ENCODE data around the gene RESP18.
"Not testable (repeated sequence)": the region's sequence is repeated elsewhere in the genome, so short reads cannot be mapped to it uniquely, and the experiment has no call there.

RESP18 gene

DNA sequence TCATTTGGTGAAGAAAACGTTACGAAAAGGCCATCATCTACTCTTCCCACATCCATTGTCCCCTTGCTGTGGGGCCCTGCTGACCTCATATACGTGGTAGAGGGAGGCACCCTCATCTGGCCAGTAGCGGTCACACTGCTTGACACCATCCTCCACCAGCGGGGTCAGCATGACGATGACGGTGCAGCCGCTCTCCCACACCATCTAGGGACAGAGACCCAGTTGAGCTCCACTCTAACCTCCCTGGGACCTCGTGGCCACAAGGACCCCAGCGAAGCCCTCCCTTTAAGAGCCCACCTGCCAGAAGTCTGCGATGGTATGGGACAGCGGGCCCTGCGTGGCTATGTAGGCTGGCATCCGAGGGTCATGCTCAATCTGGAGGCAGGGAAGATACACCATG, 36.4 kb downstream of the RESP18 start:
- DNase-seq (ENCODE audit: low read depth, low spot score): no peak
- no peak overlapping the region for H3K4me3 ChIP-seq (ENCODE audit: low read length)

DNA sequence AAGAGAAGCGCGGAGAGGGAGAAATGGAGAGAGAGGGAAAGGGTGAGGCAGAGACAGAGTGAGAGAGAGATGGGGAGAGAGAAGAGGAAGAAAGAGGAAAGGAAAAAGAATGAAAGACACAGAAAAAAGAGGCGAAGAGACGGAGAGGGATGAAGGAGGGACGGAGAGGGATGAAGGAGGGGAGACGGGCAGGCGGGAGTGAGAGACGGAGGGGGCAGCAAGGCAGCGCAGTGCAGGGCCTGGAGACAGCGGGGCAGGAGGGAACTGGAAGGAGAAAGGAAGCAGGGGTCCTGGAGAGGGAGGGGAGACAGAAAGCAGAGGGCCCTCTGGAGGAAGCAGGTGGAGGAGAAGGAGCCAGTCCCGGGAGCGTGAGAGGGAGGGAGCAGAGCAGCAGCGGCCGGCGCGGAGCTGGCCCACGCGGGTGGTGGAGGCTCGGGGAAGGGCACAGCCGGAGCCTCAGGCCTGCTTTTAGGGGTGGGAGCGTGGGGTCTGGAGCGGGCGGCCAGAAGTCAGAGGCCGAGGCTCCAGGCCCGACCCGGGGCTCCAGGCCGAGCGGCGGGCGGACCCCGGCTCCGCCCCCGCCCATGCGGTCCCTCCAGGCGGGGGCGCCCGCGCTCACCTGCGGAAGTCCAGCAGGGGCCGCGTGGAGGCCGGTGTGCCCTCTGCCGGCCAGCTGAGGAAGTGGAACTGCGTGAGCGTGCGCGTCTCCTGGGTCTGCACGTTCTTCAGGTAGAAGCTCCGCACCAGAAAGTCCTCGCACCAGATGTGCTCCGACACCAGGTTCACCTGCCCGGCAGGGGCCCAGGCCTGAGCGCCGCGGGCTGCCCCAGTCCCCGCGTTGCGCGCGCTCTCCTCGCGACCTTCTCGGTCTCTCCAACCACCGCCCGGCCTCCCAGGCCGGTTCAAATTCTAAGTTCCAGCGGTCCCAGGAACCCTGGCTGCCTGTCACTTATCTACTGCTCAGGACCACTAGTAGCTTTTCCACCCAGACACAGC, 37.9 kb downstream of the RESP18 start:
- peak overlapping the region; percentile 52 for H3K4me3 ChIP-seq (ENCODE audit: low read length)
- peak; percentile 78 for DNase-seq (ENCODE audit: low read depth, low spot score)

DNA sequence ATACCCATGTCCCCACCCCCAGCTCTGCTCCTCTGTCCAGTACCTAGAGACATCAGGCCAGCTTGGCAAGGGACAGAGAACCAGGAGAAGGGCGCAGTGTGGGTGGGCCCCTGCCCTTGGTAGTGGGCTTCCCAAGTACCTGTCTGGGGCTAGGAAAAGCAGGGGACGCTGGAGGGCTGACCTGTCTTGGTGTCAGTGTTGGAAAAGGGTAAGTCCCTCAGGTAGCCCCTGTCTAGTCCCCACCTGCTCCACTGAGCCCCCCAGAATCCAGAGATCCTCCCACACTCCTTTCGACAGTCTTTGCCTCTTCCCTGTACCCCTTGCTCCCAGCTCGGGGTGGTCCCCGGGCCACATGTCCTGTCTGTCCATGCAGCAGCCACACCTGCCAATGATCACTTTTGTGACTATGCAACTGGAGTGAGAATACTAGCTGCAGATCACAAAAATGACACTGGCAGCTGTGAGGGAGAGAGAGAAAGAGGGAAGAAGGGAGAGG, 38.8 kb downstream of the RESP18 start:
- DNase-seq (ENCODE audit: low read depth, low spot score): no peak
- no peak overlapping the region for H3K4me3 ChIP-seq (ENCODE audit: low read length)

DNA sequence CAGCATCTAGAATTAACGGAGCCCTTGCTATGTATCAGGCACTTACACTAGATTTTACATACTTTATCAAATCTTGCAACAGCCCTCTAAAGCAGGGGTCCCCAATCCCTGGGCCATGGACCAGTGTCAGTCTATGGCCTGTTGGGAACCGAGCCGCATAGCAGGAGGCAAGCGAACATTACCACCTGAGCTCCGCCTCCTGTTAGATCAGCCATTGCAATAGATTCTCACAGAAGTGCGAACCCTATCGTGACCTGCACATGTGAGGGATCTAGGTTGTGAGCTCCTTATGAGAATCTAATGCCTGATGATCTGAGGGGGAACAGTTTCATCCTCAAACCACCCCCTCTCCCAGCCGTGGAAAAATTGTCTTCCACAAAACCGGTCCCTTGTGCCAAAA, 39.9 kb downstream of the RESP18 start:
- no peak for DNase-seq (ENCODE audit: low read depth, low spot score)
- no peak overlapping the region for H3K4me3 ChIP-seq (ENCODE audit: low read length)

DNA sequence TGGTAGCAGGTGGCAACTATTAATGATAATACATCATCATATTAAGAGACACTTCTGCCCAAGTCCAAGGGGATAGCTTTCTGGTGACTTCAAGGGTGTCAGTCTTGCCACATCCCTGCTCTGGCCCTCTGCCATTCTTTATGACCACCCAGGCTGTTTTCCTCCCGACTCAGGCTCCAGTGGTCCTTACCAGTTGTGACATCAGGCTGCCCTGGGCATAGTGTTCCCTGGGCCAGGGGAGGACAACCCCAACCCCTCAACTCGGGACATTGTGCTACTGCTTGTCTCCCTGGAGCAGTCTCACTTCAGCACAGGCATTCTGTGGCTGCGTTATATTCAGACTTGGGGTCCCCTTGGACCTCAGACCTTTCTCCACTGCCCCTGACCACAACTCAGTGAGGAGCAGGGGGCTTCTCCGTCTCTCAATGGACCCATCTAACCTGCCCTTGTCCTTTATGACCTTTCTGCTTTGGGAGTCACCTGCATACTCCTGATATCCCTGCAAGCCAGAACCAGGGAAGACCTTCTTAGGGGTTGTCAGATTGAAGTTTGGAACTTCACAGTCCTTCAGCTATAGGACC, 40.5 kb downstream of the RESP18 start:
- no peak for DNase-seq (ENCODE audit: low read depth, low spot score)
- no peak overlapping the region for H3K4me3 ChIP-seq (ENCODE audit: low read length)

DNA sequence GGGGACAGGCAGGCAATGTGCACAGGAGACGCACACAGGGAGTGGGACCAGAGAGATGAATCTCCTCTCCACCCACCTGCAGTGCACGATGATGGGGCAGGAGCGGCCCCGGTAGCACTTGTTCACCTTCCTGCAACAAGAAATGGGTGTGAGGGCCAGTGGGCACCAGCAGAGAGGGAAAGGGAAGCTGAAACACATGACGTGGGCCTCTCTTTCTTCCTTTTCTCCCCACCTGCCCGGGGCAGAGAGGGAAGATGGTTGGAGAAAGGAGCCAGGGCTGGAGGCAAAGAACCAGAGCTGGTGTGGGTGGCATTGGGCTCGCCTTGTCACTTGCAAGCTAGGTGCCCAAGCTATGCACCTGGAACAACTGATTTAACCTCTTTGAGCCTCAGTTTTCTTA, 41.1 kb downstream of the RESP18 start:
- H3K4me3 ChIP-seq (ENCODE audit: low read length): no peak overlapping the region
- no peak for DNase-seq (ENCODE audit: low read depth, low spot score)

DNA sequence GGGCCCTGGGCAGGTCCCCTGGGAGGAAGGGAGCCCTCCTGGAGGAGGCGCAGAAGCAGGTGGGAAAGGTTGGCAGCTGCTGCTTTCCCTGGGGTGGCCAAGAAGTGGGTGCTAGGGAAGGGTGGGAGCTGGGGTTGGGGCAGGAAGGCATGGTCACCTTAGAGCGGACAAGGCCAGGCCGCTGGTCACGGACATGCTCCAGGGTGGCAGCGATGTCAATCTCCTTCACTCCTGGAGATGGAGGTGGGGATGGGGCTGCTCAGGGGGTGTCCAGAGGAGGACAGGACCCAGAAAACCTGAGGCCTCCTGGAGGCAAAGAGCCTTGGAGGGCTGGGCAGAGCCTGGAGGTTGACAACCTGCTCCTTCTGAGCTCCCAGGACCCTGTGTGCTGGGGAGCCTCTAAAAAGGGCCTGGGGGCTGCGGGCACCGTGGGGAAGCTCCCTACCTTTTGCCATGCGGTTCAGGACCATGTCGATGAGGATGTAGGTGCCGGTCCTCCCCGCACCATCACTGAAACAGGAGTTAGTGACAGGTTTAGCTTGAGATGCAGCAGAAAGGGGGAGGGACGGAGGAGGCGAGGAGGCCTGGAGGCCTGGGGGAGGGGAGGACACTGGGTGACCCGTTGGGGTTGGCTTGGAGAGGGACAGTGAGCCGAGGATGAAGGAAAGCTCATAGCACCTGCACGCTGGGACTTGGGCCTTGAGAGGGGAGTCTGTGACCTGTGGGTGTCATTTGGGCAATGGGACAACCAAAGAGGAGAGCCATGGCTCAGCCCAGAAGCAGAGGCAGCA, 42.0 kb downstream of the RESP18 start:
- DNase-seq (ENCODE audit: low read depth, low spot score): no peak
- no peak overlapping the region for H3K4me3 ChIP-seq (ENCODE audit: low read length)

DNA sequence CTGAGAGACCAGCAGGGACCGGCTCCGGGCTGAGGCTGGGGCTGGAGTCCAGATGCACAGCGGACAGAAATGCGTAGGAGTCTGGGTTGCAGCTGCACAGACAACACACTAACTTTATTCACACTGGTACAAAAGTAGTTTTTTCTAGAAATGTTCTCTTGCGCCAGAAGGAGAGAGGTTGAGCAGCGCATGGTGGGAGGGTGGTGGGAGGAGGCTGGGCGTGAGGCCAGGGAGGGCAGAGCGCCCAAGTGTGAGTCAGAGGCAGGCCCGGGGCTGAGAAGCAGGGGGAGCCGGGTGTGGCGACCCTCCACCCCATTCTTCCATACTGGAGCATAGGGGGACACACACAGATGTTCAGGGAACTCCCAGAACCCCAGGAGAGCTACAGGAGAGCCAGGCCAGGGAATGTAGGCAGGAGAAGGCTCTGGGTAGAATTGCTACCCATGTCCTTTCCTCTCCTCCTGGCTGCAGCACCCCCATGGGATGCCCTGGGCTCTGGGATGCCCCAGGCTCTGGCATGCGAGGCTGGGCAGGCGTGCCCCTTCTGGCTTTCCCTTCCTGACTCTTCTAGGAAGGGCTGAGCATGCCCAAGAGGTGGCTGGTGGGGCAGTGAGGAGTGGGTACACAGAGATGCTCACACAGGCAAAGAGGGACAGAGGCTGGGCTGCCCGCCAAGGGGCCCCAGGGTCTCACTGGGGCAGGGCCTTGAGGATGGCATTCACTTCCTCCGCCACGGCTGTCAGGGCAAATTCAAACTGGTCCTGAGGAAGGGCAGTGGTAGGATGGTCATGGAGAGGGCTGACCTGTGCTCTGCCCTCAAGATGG, 42.8 kb downstream of the RESP18 start:
- H3K4me3 ChIP-seq (ENCODE audit: low read length): no peak overlapping the region
- DNase-seq (ENCODE audit: low read depth, low spot score): no peak

DNA sequence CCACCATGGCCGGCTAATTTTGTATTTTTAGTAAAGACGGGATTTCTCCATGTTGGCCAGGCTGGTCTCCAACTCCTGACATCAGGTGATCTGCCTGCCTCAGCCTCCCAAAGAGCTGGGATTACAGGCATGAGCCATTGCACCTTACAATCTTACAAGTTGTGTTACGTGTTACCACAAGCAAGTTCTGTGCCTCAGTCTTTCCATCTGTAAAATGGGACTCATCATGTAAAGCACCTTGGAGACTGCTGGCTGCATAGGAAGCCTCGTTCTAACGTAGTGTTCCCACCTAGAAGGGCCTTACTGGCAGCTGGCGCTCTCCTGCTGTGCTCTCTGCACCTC, 43.4 kb downstream of the RESP18 start:
- no peak for DNase-seq (ENCODE audit: low read depth, low spot score)
- no peak overlapping the region for H3K4me3 ChIP-seq (ENCODE audit: low read length)

DNA sequence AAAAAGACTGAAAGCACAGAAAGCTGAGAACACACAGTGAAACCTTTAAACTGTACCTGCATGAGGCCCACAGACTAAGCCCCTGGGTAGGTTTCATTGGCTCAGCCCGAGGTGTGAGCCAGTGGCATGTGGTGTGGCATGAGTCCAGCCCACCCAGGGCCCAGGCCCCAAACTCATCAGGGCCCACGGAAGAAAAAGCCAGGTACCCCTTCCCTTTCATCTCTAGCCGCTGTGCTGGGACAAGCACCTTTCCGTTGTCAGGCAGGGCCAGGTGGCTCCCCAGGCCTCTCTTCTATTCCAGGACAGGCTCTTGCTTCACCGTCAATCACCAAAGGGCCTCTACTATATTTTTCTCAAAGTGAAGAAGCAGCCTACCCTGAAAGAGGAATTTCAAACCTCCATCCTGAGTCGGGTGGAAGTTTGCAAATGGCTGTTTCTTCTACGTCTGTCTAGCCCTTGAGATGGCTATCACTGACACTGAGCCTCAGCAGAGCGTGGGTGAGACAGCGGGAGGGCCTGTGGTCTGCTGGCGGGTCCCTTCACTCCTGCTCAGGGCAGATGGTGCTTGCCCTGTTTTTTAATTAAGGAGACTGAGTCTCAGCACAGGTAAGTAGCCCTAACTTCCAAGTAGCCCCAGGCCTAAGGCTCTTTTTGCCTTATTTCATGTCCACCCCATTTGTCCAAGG, 44.8 kb downstream of the RESP18 start:
- DNase-seq (ENCODE audit: low read depth, low spot score): no peak
- no peak overlapping the region for H3K4me3 ChIP-seq (ENCODE audit: low read length)

DNA sequence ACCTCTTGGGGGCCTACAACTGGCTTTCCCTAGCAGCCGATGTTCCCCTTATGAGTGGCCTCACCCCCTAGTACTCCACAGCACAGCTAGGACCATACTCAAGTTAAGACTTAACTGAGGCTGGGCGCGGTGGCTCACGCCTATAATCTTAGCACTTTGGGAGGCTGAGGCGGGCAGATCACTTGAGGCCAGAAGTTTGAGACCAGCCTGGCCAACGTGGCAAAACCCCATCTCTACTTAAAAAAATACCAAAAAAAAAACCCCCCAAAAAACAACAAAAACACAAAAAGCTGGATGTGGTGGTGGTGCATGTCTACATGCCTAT, 45.5 kb downstream of the RESP18 start:
- not testable (repeated sequence) for H3K4me3 ChIP-seq (ENCODE audit: low read length); DNase-seq (ENCODE audit: low read depth, low spot score)

DNA sequence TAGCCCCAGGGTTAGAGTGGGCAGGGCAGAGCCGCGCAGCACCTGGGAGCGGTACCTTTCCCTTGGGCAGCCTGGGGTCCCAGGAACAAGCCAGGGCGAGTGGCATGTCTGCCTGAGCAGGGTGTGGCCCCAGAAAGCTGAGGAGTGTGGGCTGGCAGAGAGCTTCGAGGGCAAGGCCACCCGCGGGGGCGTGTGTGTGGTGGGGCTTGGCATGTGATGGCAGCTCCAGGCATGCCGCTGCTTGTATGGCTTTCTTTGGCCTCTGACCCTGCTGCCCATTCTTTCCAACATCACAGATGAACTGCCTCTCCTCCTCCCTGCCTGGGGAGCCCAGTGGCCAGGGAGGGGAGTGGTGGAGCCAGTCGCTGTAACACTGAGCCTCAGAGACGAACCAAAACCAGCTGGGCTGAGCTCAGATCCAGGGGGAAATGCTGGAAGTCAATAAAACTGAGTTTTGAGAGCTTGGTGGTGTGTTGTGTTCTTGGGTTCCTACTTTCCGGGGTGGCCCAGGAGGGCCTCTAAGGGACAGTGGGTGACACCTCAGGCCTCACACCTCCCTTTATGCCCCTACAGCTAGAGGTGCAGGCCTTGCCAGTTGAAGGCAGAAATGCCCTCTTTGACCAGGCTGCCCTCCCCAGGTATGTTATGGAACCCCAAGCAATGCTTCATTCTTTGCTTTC, 46.0 kb downstream of the RESP18 start:
- H3K4me3 ChIP-seq (ENCODE audit: low read length): no peak overlapping the region

DNA sequence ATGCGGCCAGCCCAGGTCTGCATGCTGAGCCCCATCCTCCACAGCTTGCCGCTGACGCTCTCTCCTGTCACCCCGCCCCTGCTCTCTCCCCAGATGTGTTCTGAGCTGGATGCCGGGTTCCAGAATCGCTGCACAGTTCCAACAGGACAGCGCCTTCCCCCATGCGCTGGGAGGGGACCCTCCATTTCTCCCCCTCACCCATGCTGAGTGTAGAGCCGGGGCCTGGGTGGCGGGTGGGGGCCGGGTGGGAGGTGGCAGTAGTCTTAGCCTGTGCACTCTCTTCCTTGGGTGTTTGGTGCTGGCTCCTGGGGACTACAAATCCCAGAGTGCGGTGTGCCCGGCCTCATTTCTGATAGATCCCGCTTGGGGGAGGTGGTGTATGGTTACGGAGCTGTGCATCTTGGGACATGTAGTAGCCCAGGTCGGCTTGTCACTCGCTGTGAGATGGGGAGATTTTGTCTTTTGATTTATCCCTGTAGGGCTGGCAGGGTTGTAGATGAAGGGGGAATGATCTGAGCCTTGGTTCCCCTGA, 46.6 kb downstream of the RESP18 start:
- no peak overlapping the region for H3K4me3 ChIP-seq (ENCODE audit: low read length)
- no peak for DNase-seq (ENCODE audit: low read depth, low spot score)

More for the DNA sequence above, 46.0 kb downstream of the RESP18 start:
- no peak for DNase-seq (ENCODE audit: low read depth, low spot score)

DNA sequence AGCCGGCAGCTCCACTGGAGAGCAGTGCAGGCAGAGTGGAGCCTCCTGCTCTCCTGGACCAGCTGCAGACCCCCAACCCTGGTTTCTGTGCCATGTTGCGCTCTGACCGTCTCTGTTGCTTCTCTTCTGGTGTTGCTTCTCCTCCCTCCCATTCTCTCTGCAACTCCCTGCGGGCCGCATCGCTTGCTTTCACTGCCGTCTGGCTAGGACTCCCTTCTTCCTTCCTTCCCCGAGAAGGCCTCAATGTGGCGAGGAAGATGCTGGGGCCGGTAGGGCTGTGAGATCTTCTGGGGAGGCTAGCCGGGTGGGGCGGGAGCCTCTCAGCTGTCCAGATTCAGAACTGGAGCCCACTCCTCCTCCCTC, 47.2 kb downstream of the RESP18 start:
- H3K4me3 ChIP-seq (ENCODE audit: low read length): no peak overlapping the region
- DNase-seq (ENCODE audit: low read depth, low spot score): no peak

DNA sequence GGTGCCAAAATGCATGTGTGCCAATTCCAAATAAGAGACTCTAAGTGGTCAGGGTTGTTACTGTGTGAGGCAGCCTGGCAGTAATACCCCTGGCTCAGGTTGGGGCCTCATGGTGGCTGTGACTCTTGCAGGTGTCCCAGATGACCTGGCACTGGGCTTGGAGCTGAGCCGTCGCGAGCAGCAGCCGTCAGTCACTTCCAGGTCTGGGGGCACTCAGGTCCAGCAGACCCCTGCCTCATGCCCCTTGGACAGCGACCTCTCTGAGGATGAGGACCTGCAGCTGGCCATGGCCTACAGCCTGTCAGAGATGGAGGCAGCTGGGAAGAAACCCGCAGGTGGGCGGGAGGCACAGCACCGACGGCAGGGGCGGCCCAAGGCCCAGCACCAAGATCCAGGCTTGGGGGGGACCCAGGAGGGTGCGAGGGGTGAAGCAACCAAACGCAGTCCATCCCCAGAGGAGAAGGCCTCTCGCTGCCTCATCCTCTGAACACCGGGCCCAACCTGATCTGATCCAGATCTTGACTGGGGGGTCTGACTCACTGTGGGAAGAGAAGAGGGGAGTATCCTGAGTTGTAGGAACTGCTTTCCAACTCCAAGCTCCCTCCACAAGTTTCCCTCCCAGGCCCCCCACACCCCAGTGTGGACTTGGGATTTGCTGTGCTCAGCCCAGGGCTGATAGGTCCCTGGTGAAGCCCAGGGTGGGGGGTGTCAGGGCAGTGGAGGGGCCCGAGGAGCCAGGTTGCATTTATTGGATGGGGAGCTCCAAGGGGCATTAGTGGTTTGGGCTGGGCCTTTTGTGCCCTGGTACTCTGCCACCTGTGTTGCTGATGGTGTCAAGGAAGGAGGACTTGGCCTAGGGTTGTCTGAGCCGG, 47.8 kb downstream of the RESP18 start:
- no peak overlapping the region for H3K4me3 ChIP-seq (ENCODE audit: low read length)
- DNase-seq (ENCODE audit: low read depth, low spot score): no peak

DNA sequence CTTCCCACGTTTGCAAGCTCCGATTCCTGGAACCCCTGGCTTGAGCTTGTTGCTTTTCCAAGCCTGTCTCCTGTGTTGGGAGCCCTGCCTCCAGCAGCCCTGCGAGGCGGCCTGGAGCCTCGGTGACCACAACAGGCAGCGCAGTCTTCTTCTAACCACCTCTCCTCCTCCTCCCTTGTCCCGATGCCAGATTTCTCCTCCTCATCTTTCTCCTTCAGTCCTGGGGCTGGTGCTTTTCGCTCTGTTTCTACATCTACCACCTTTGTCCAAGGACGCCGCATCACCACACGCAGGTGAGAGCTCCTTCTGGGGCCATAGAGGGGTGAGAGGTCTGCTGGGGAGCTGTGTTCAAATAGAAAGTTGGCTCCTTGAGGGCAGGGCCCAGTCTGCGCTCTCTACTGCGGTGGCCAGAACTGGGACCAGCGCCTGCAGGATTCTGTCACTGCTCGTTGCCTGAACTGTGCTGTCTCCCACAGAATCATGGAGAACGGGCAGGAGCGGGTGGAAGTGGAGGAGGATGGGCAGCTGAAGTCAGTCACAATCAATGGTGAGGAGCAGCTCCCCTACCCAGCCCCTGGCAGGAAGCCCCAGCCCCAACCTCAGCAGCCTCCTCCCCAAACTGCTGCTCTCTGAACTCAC, 49.5 kb downstream of the RESP18 start:
- H3K4me3 ChIP-seq (ENCODE audit: low read length): no peak overlapping the region
- no peak for DNase-seq (ENCODE audit: low read depth, low spot score)

DNA sequence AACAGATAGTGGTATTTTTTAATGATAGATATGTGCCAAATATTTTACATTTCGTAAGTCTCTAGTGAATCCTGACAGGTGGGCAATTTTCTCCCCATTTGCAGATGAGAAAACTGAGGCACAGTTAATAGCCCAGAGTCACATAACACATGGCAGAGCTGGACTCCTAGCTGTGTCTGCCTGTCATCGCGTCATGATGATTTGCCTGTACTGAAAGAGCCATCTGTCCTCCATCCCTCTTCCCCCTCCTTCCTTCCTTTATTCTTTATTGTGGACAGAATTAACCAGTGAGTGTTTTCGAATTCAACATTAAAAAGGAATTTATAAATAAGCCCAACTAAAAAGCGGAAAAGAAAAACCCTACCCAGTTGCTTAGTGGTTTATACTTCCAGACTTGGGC, 50.2 kb downstream of the RESP18 start:
- DNase-seq (ENCODE audit: low read depth, low spot score): no peak
- no peak overlapping the region for H3K4me3 ChIP-seq (ENCODE audit: low read length)
